H9 (cell line): ENCODE results near the gene ROBO1. TPM values are rescaled to one million over a fixed set of nuclear protein-coding genes. Genes with fewer than 3 reads are reported as not detected.

Experiments
- DNase-seq: peaks from one replicate; pipeline ENCODE4 v3.0.0-alpha.2; 2017
- H2AFZ ChIP-seq: one replicate; pipeline ENCODE4 v1.6.1; 2013; ENCODE audit warnings: mild to moderate bottlenecking, low read length, control low read depth, moderate library complexity
- H2AK5ac ChIP-seq: 2 replicates; pipeline ENCODE4 v1.6.1; 2013; ENCODE audit warnings: low read length, control low read depth, mixed read lengths; ENCODE audit not compliant: insufficient read length
- H2BK120ac ChIP-seq: one replicate; pipeline ENCODE4 v1.6.1; 2013; ENCODE audit warnings: low read depth, mild to moderate bottlenecking, low read length, control low read depth, inconsistent platforms; ENCODE audit not compliant: poor library complexity, severe bottlenecking
- H2BK12ac ChIP-seq: 2 replicates; pipeline ENCODE4 v1.6.1; 2013; ENCODE audit warnings: low read length, control low read depth, mixed read lengths, low read depth; ENCODE audit not compliant: insufficient read length
- H2BK15ac ChIP-seq: 2 replicates; pipeline ENCODE4 v1.6.1; 2013; ENCODE audit warnings: low read depth, low read length, control low read depth
- H2BK20ac ChIP-seq: one replicate; pipeline ENCODE4 v1.6.1; 2013; ENCODE audit warnings: low read depth, mild to moderate bottlenecking, low read length, control low read depth, inconsistent platforms; ENCODE audit not compliant: poor library complexity, severe bottlenecking
- H2BK5ac ChIP-seq: 2 replicates; pipeline ENCODE4 v1.6.1; 2013; ENCODE audit warnings: low read length, control low read depth, mixed read lengths; ENCODE audit not compliant: insufficient read length
- H3K14ac ChIP-seq: 2 replicates; pipeline ENCODE4 v1.6.1; 2013; ENCODE audit warnings: low read length, control low read depth; ENCODE audit not compliant: insufficient read depth
- H3K18ac ChIP-seq: 2 replicates; pipeline ENCODE4 v1.6.1; 2013; ENCODE audit warnings: low read depth, mild to moderate bottlenecking, mixed read lengths, low read length, control low read depth; ENCODE audit not compliant: insufficient read length
- H3K23ac ChIP-seq: 2 replicates; pipeline ENCODE4 v1.6.1; 2013; ENCODE audit warnings: low read length, control low read depth, mixed read lengths, low read depth; ENCODE audit not compliant: insufficient read length
- H3K23me2 ChIP-seq: 2 replicates; pipeline ENCODE4 v1.6.1; 2013; ENCODE audit warnings: low read depth, mild to moderate bottlenecking, mixed read lengths, low read length, control low read depth; ENCODE audit not compliant: insufficient read length, poor library complexity, severe bottlenecking
- H3K27ac ChIP-seq: 2 replicates; pipeline ENCODE4 v1.5.1; 2013; ENCODE audit warnings: low read length, control low read depth, mixed read lengths, low read depth; ENCODE audit not compliant: insufficient read length
- H3K27me3 ChIP-seq: 2 replicates; pipeline ENCODE4 v1.6.1; 2013; ENCODE audit warnings: low read length, control low read depth, inconsistent platforms; ENCODE audit not compliant: insufficient read depth
- H3K4ac ChIP-seq: 2 replicates; pipeline ENCODE4 v1.6.1; 2013; ENCODE audit warnings: low read depth, mild to moderate bottlenecking, control low read depth, inconsistent platforms, low read length, moderate library complexity
- H3K4me1 ChIP-seq: 2 replicates; pipeline ENCODE4 v1.6.1; 2013; ENCODE audit warnings: low read length, control low read depth, inconsistent platforms; ENCODE audit not compliant: insufficient read depth
- H3K4me2 ChIP-seq: 2 replicates; pipeline ENCODE4 v1.6.1; 2013; ENCODE audit warnings: low read length, control low read depth, mixed read lengths; ENCODE audit not compliant: insufficient read length, insufficient read depth
- H3K56ac ChIP-seq: 2 replicates; pipeline ENCODE4 v1.6.1; 2013; ENCODE audit warnings: low read depth, mild to moderate bottlenecking, mixed read lengths, low read length, control low read depth; ENCODE audit not compliant: insufficient read length
- H3K79me1 ChIP-seq: 2 replicates; pipeline ENCODE4 v1.6.1; 2013; ENCODE audit warnings: low read depth, mild to moderate bottlenecking, moderate library complexity, low read length, control low read depth, inconsistent platforms; ENCODE audit not compliant: insufficient read depth, poor library complexity, severe bottlenecking
- H3K79me2 ChIP-seq: 2 replicates; pipeline ENCODE4 v1.6.1; 2013; ENCODE audit warnings: low read length, control low read depth, inconsistent platforms; ENCODE audit not compliant: insufficient read depth
- H3K9ac ChIP-seq: 2 replicates; pipeline ENCODE4 v1.6.1; 2013; ENCODE audit warnings: low read length, control low read depth, mixed read lengths; ENCODE audit not compliant: insufficient read length; ENCODE audit errors: extremely low read depth
- H3K9me3 ChIP-seq: one replicate; pipeline ENCODE4 v1.6.1; 2013; ENCODE audit warnings: low read depth, low read length, inconsistent platforms; ENCODE audit not compliant: control insufficient read depth
- H3T11ph ChIP-seq: one replicate; pipeline ENCODE4 v1.6.1; 2013; ENCODE audit warnings: mild to moderate bottlenecking, low read length, control low read depth, inconsistent platforms
- H4K20me1 ChIP-seq: one replicate; pipeline ENCODE4 v1.6.1; 2013; ENCODE audit not compliant: control insufficient read depth, insufficient read length, insufficient read depth
- H4K5ac ChIP-seq: 2 replicates; pipeline ENCODE4 v1.6.1; 2013; ENCODE audit warnings: low read depth, mild to moderate bottlenecking, mixed read lengths, low read length, control low read depth; ENCODE audit not compliant: insufficient read length
- H4K8ac ChIP-seq: replicated peaks from 2 replicates; pipeline ENCODE4 v1.6.1; 2013; ENCODE audit warnings: low read length, control low read depth, mixed read lengths, low read depth; ENCODE audit not compliant: insufficient read length
- H4K91ac ChIP-seq: 2 replicates; pipeline ENCODE4 v1.6.1; 2013; ENCODE audit warnings: low read depth, mild to moderate bottlenecking, moderate library complexity, mixed read lengths, low read length, control low read depth; ENCODE audit not compliant: insufficient read length
- H3K27ac Mint-ChIP-seq, 3 experiments: 2 replicates in 2 of 3; 3 replicates in 1 of 3; pipeline ENCODE4 v1.8.0; 2020 to 2021; ENCODE audit warnings: mixed read lengths in 3 of 3, mild to moderate bottlenecking in 1 of 3, moderate library complexity in 1 of 3
- H3K27me3 Mint-ChIP-seq: 2 replicates; pipeline ENCODE4 v1.8.0; 2021; ENCODE audit warnings: low read depth, mild to moderate bottlenecking, moderate library complexity, mixed read lengths
- H3K36me3 Mint-ChIP-seq, 3 experiments: 2 replicates in 2 of 3; 3 replicates in 1 of 3; pipeline ENCODE4 v1.8.0; 2020 to 2021; ENCODE audit warnings: low read depth in 3 of 3, mixed read lengths in 3 of 3; ENCODE audit not compliant: insufficient read depth in 1 of 3
- H3K4me1 Mint-ChIP-seq, 2 experiments: 2 replicates each; pipeline ENCODE4 v1.8.0; 2020; ENCODE audit warnings: mixed read lengths in 2 of 2
- H3K4me3 Mint-ChIP-seq, 2 experiments: 2 replicates in 1 of 2; 3 replicates in 1 of 2; pipeline ENCODE4 v1.8.0; 2020 to 2021; ENCODE audit warnings: mild to moderate bottlenecking in 2 of 2, mixed read lengths in 2 of 2, moderate library complexity in 1 of 2
- H3K9me3 Mint-ChIP-seq, 2 experiments: 2 replicates in 1 of 2; 3 replicates in 1 of 2; pipeline ENCODE4 v1.8.0; 2020; ENCODE audit warnings: mild to moderate bottlenecking in 2 of 2, mixed read lengths in 2 of 2, moderate library complexity in 1 of 2
- WGBS: extraction: QIAGEN DNeasy Blood & Tissue Kit; methylation state at CpG from one replicate; pipeline ENCODE4 v1.1.7; 2013; ENCODE audit warnings: missing lambda C conversion rate, low lambda C conversion rate, mixed read lengths; ENCODE audit not compliant: insufficient read length; ENCODE audit errors: extremely low coverage; 5-methylcytosine and 5-hydroxymethylcytosine counted together
- total RNA-seq: library from RNA; stranded (reverse); gene quantifications from 2 replicates; pipeline ENCODE4 v1.2.1, GENCODE V29; 2021
- TF ChIP-seq, protein P1 (sequence below): fragments of 200-600 bp; sonication (generic); conservative IDR thresholded peaks from 3 replicates; pipeline ENCODE4 v1.8.0; 2021; ENCODE audit warnings: antibody characterized with exemption, mild to moderate bottlenecking

ROBO1 gene
- total RNA-seq, 1 experiment from 2014 or later, result 62.7 TPM

DNA sequence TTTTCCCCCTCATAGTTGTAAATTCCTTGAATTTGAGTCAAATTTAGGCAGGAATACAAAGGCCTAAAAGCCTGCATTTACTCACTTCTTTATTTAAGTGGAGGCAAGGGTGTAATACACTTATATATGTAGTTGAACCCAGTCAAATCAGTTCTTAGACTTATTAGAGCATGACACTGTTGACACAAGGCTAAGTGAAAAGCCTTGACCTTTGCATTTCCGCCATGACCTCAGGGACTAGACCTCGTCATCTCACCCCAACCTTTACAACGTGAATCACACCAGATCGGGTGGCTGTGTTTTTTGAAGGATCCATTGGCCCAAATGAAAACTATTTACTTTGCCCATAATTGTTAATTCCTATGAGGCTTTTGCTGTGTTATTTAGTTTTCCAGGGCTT, 774.4 kb downstream of the ROBO1 start:
- H3K27ac ChIP-seq, result no peak overlapping the region
- H3K14ac ChIP-seq, result no peak overlapping the region
- H3T11ph ChIP-seq, result no peak overlapping the region
- no peak overlapping the region for H2BK12ac ChIP-seq
- H3K9ac ChIP-seq, result no peak overlapping the region
- H3K27me3 ChIP-seq, result no peaks in the 10 kb centered on the region
- no peaks in the 10 kb centered on the region for H4K20me1 ChIP-seq
- no peak overlapping the region for H4K5ac ChIP-seq
- peaks cover 0 to 11% (median 2%) of the 10 kb centered on the region in 3 experiments; a peak in 5 of 7 replicates for H3K36me3 Mint-ChIP-seq
- no peak overlapping the region for H3K4me2 ChIP-seq
- DNase-seq, result no peak
- no peak overlapping the region for H3K56ac ChIP-seq
- H2BK15ac ChIP-seq, result no peak overlapping the region
- no peak overlapping the region for H2BK20ac ChIP-seq
- peaks cover 10% of the 10 kb centered on the region; the same call in 1 of the 2 replicates for H3K79me2 ChIP-seq
- no peaks in the 10 kb centered on the region for H3K23me2 ChIP-seq
- no peak overlapping the region for H4K91ac ChIP-seq
- no peaks in the 10 kb centered on the region for H3K79me1 ChIP-seq
- no peaks in the 10 kb centered on the region for H3K9me3 ChIP-seq
- no peak overlapping the region for H2AK5ac ChIP-seq
- H3K4me1 ChIP-seq, result peaks cover 2% of the 10 kb centered on the region; the same call in 1 of the 2 replicates
- TF ChIP-seq, protein P1, sequence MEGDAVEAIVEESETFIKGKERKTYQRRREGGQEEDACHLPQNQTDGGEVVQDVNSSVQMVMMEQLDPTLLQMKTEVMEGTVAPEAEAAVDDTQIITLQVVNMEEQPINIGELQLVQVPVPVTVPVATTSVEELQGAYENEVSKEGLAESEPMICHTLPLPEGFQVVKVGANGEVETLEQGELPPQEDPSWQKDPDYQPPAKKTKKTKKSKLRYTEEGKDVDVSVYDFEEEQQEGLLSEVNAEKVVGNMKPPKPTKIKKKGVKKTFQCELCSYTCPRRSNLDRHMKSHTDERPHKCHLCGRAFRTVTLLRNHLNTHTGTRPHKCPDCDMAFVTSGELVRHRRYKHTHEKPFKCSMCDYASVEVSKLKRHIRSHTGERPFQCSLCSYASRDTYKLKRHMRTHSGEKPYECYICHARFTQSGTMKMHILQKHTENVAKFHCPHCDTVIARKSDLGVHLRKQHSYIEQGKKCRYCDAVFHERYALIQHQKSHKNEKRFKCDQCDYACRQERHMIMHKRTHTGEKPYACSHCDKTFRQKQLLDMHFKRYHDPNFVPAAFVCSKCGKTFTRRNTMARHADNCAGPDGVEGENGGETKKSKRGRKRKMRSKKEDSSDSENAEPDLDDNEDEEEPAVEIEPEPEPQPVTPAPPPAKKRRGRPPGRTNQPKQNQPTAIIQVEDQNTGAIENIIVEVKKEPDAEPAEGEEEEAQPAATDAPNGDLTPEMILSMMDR, result no peak
- H3K27ac Mint-ChIP-seq, result peak overlapping the region in 1 of 3 experiments; percentile 28; a peak in 1 of 7 replicates
- H3K27me3 Mint-ChIP-seq, result no peaks in the 10 kb centered on the region
- H3K4me3 Mint-ChIP-seq, result no peak overlapping the region; a peak in 1 of 5 replicates
- H2BK120ac ChIP-seq, result no peak overlapping the region
- H2AFZ ChIP-seq, result no peak overlapping the region
- no CpG with 5 or more reads among the region's 4 CpGs for WGBS
- peaks cover 37 to 38% of the 10 kb centered on the region in 2 experiments for H3K4me1 Mint-ChIP-seq
- H4K8ac ChIP-seq, result no peak overlapping the region
- no peak overlapping the region for H3K4ac ChIP-seq
- no peaks in the 10 kb centered on the region; a peak in 1 of 5 replicates for H3K9me3 Mint-ChIP-seq
- H3K23ac ChIP-seq, result no peak overlapping the region
- no peak overlapping the region for H2BK5ac ChIP-seq
- no peak overlapping the region for H3K18ac ChIP-seq
